ENCODE data around the gene COBLL1. TPM values are rescaled to one million over a fixed set of nuclear protein-coding genes. Genes with fewer than 3 reads are reported as not detected.

The COBLL1 gene
- total RNA-seq, 1 donor from 2014 or later, result 28.2 TPM

DNA sequence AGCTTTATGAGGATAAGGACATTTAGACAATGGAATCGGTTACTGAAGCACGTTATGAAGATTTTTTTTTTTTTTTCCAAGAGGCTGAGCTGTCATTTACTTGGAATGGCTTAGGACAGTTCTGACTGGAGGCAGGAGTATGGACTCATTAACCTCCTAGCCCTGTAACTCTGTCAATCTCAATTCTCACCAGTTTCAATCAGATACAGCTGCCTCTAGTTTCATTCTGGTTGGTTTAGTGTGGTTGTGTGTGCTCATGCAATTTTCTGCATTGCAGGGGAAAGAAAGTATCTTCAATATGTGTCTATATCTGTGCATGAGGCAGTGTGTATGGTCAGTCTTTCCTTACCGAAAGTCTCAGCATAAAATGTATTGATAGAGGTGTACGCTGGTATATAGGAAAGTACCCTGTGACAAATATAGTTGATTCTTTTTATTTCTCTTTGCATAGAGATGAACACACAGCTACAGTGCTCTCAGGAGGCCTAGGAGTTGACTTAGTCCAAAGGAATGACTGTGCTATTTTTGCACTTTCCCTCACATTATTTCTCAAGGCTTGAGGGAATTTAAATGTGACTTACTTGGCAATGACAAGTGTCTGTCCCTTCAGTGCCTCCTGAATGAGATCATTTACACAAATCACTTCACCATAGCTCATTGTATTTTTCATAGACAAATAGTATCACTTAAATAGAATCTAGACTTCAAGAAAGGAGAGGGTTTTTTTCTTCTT, 169.8 kb downstream of the COBLL1 start:
- no peaks in the 10 kb centered on the region for H3K36me3 Mint-ChIP-seq
- H3K4me3 Mint-ChIP-seq, result no peak overlapping the region
- H3K27me3 Mint-ChIP-seq, result no peaks in the 10 kb centered on the region
- DNase-seq (ENCODE audit: extremely low spot score, unreplicated experiment), result no peak
- H3K9me3 Mint-ChIP-seq, result peaks cover under 1% of the 10 kb centered on the region
- no peak for TF ChIP-seq CTCF (conservative IDR thresholded peaks at IDR 0.05)
- no peak overlapping the region for H3K27ac Mint-ChIP-seq
- H3K4me1 Mint-ChIP-seq (ENCODE audit: unreplicated experiment), result no peaks in the 10 kb centered on the region

GRCh38 chr2:164669291-164669690, 172.3 kb downstream of the COBLL1 start:
- Mint-ChIP-seq H3K4me3 (no peak overlapping the region), H3K27ac (no peak overlapping the region), H3K27me3 (no peaks in the 10 kb centered on the region), H3K36me3 (no peaks in the 10 kb centered on the region), H3K9me3 (peaks cover 4% of the 10 kb centered on the region), H3K4me1 (ENCODE audit: unreplicated experiment) (no peaks in the 10 kb centered on the region)
- no peak for TF ChIP-seq CTCF (conservative IDR thresholded peaks at IDR 0.05)
- no peak for DNase-seq (ENCODE audit: extremely low spot score, unreplicated experiment)

GRCh38 chr2:164667566-164667965, 174.1 kb downstream of the COBLL1 start:
- Mint-ChIP-seq H3K9me3 (peaks cover 4% of the 10 kb centered on the region), H3K27me3 (no peaks in the 10 kb centered on the region), H3K27ac (no peak overlapping the region), H3K4me3 (no peak overlapping the region), H3K36me3 (no peaks in the 10 kb centered on the region), H3K4me1 (ENCODE audit: unreplicated experiment) (no peaks in the 10 kb centered on the region)
- no peak for DNase-seq (ENCODE audit: extremely low spot score, unreplicated experiment)
- TF ChIP-seq CTCF (conservative IDR thresholded peaks at IDR 0.05), result no peak

GRCh38 chr2:164664070-164664469, 177.6 kb downstream of the COBLL1 start:
- H3K27me3 Mint-ChIP-seq, result no peaks in the 10 kb centered on the region
- TF ChIP-seq CTCF (conservative IDR thresholded peaks at IDR 0.05), result no peak
- peaks cover 4% of the 10 kb centered on the region for H3K9me3 Mint-ChIP-seq
- H3K36me3 Mint-ChIP-seq, result no peaks in the 10 kb centered on the region
- no peak for DNase-seq (ENCODE audit: extremely low spot score, unreplicated experiment)
- H3K27ac Mint-ChIP-seq, result no peak overlapping the region
- H3K4me3 Mint-ChIP-seq, result no peak overlapping the region
- H3K4me1 Mint-ChIP-seq (ENCODE audit: unreplicated experiment), result no peaks in the 10 kb centered on the region

DNA sequence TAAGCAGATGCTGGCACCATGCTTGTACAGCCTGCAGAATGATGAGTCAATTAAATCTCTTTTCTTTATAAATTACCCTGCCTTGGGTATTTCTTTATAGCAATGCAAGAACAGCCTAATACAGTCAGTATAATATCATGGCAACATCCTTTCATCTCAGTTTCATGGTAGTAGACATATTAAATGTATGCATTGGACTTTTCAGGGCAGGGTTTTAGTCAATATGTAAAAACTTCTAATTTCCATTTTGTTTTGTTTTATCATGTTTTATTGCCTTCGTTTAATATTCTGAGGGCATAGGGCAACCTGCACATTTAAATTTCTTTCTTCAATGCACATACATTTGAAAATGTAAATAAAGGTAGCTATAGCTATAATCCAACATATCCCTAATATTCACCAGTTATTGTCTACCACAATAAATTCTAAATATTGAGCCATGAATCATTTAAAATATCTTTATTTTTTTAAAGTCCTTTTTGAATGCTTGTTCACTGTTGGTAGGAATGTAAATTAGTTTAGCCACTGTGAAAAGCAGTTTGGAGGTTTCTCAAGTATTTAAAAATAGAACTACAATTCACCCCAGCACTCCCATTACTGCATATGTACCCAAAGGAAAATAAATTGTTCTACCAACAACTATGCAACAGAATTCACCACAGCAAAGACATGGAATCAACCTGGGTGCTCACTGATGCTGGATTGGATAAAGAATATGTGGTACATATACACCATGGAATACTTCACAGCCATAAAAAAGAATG, 178.6 kb downstream of the COBLL1 start:
- H3K9me3 Mint-ChIP-seq, result peaks cover 4% of the 10 kb centered on the region
- H3K27me3 Mint-ChIP-seq, result no peaks in the 10 kb centered on the region
- H3K36me3 Mint-ChIP-seq, result no peaks in the 10 kb centered on the region
- no peak overlapping the region for H3K4me3 Mint-ChIP-seq
- TF ChIP-seq CTCF (conservative IDR thresholded peaks at IDR 0.05), result no peak
- H3K27ac Mint-ChIP-seq, result no peak overlapping the region
- H3K4me1 Mint-ChIP-seq (ENCODE audit: unreplicated experiment), result no peaks in the 10 kb centered on the region
- DNase-seq (ENCODE audit: extremely low spot score, unreplicated experiment), result no peak
